Peyer's patch (tissue), 4 donors: Measurements from ENCODE around the gene PPP3R1.

ENCODE experiments used
- CTCF ChIP-seq, 6 experiments: fragments of 450-650 bp in 4 of 6; fragments of 200-600 bp in 2 of 6; sonication (generic) in 1 of 6; IDR thresholded peaks; one replicate each; pipeline ENCODE4 v1.5.1; 2017 to 2019; ENCODE audit warnings: antibody characterized with exemption in 6 of 6, mild to moderate bottlenecking in 3 of 6, moderate library complexity in 1 of 6
- POLR2A ChIP-seq, 2 donors: fragments of 450-650 bp; IDR thresholded peaks; one replicate each; pipeline ENCODE4 v1.5.1; 2017; ENCODE audit warnings: antibody characterized with exemption in 2 of 2, mild to moderate bottlenecking in 2 of 2, moderate library complexity in 2 of 2

GRCh38 chr2:68248361-68248760 is 4.0 kb downstream of the PPP3R1 start:
- TF ChIP-seq CTCF (IDR thresholded peaks at IDR 0.05) (no peak), POLR2A (IDR thresholded peaks at IDR 0.05) (no peak)
